CD14-positive monocyte (primary cell): ENCODE data around the gene STAM. TPM values are rescaled to one million over a fixed set of nuclear protein-coding genes. Genes with fewer than 3 reads are reported as not detected.
A peak's percentile ranks its signal among the peaks of the same experiment; 100 is the strongest.

Experiments
- DNase-seq, 3 donors: peaks; one replicate each; pipeline ENCODE4 v3.0.0-alpha.2; 2011 to 2022
- H2AFZ ChIP-seq: 2 replicates; pipeline ENCODE4 v1.6.0; 2012; ENCODE audit warnings: mild to moderate bottlenecking, low read depth, low read length, inconsistent platforms; ENCODE audit not compliant: insufficient read depth, poor library complexity, severe bottlenecking
- H3K27ac ChIP-seq, 2 donors: 1 replicate in 1 of 2; 2 replicates in 1 of 2; pipeline ENCODE4 v1.5.1; 2012 to 2013; ENCODE audit warnings: low read length in 2 of 2, control low read depth in 1 of 2, inconsistent platforms in 1 of 2, low read depth in 1 of 2, mild to moderate bottlenecking in 1 of 2
- H3K27me3 ChIP-seq, 2 donors: one replicate each; pipeline versions ENCODE4 v1.6.0 to v1.6.1; 2011 to 2013; ENCODE audit warnings: low read length in 2 of 2; ENCODE audit not compliant: control insufficient read depth in 2 of 2, insufficient read depth in 2 of 2
- H3K36me3 ChIP-seq, 2 donors: replicated peaks in 1 of 2; 1 replicate in 1 of 2; 2 replicates in 1 of 2; pipeline versions ENCODE4 v1.5.1 to v1.6.1; 2012 to 2013; ENCODE audit warnings: low read length in 2 of 2, control low read depth in 1 of 2, inconsistent platforms in 1 of 2, mild to moderate bottlenecking in 1 of 2; ENCODE audit not compliant: insufficient read depth in 2 of 2, control insufficient read depth in 1 of 2
- H3K4me1 ChIP-seq, 2 donors: 1 replicate in 1 of 2; 2 replicates in 1 of 2; pipeline versions ENCODE4 v1.5.1 to v1.6.1; 2012 to 2013; ENCODE audit warnings: low read length in 2 of 2, control low read depth in 1 of 2, inconsistent platforms in 1 of 2, mild to moderate bottlenecking in 1 of 2, moderate library complexity in 1 of 2; ENCODE audit not compliant: insufficient read depth in 2 of 2, control insufficient read depth in 1 of 2
- H3K4me2 ChIP-seq: replicated peaks from 2 replicates; pipeline ENCODE3; 2012; ENCODE audit warnings: low read length, moderate library complexity, mild to moderate bottlenecking; ENCODE audit not compliant: poor library complexity, severe bottlenecking; ENCODE audit errors: extremely low read depth
- H3K4me3 ChIP-seq, 3 experiments: fragments of 200-600 bp in 1 of 3; sonication (generic) in 1 of 3; replicated peaks in 1 of 3; 1 replicate in 2 of 3; 2 replicates in 1 of 3; pipeline ENCODE4 v1.5.1; 2011 to 2013; ENCODE audit warnings: low read length in 3 of 3, mild to moderate bottlenecking in 3 of 3, control low read depth in 2 of 3, low read depth in 2 of 3, inconsistent platforms in 1 of 3, moderate library complexity in 1 of 3
- H3K79me2 ChIP-seq: 2 replicates; pipeline ENCODE4 v1.6.0; 2012; ENCODE audit warnings: mild to moderate bottlenecking, control low read depth, inconsistent platforms, low read length, moderate library complexity; ENCODE audit not compliant: insufficient read depth
- H3K9ac ChIP-seq: 2 replicates; pipeline ENCODE4 v1.6.0; 2017; ENCODE audit warnings: low read length, mild to moderate bottlenecking; ENCODE audit not compliant: insufficient read depth, poor library complexity, severe bottlenecking
- H3K9me3 ChIP-seq, 2 donors: replicated peaks in 1 of 2; 1 replicate in 1 of 2; 2 replicates in 1 of 2; pipeline versions ENCODE4 v1.5.1 to v1.6.1; 2012 to 2013; ENCODE audit warnings: low read length in 2 of 2, control low read depth in 1 of 2; ENCODE audit not compliant: control insufficient read depth in 1 of 2, insufficient read depth in 1 of 2
- H4K20me1 ChIP-seq: 2 replicates; pipeline ENCODE4 v1.6.0; 2012; ENCODE audit warnings: mild to moderate bottlenecking, low read length, control low read depth, moderate library complexity; ENCODE audit not compliant: insufficient read depth
- H3K27ac Mint-ChIP-seq, 7 donors: one replicate each; pipeline ENCODE4 v1.8.0; 2020; ENCODE audit warnings: mild to moderate bottlenecking in 7 of 7, mixed read lengths in 7 of 7, moderate library complexity in 6 of 7, inconsistent platforms in 2 of 7
- H3K27me3 Mint-ChIP-seq, 3 donors: one replicate each; pipeline ENCODE4 v1.8.0; 2021 to 2022; ENCODE audit warnings: low read depth in 3 of 3, mild to moderate bottlenecking in 3 of 3, mixed read lengths in 3 of 3, moderate library complexity in 3 of 3, inconsistent platforms in 1 of 3
- H3K36me3 Mint-ChIP-seq, 2 donors: one replicate each; pipeline ENCODE4 v1.8.0; 2020; ENCODE audit warnings: mixed read lengths in 2 of 2, inconsistent platforms in 1 of 2, mild to moderate bottlenecking in 1 of 2
- H3K4me1 Mint-ChIP-seq: one replicate; pipeline ENCODE4 v1.8.0; 2020; ENCODE audit warnings: mild to moderate bottlenecking, mixed read lengths
- H3K4me3 Mint-ChIP-seq, 2 donors: one replicate each; pipeline ENCODE4 v1.8.0; 2020; ENCODE audit warnings: mild to moderate bottlenecking in 2 of 2, mixed read lengths in 2 of 2, moderate library complexity in 1 of 2
- H3K9me3 Mint-ChIP-seq, 7 donors: one replicate each; pipeline ENCODE4 v1.8.0; 2020 to 2022; ENCODE audit warnings: mixed read lengths in 7 of 7, mild to moderate bottlenecking in 6 of 7, moderate library complexity in 6 of 7, inconsistent platforms in 2 of 7
- WGBS: methylation state at CpG from one replicate; pipeline ENCODE4 v1.1.5; 2013; ENCODE audit warnings: missing lambda C conversion rate; ENCODE audit not compliant: insufficient coverage; 5-methylcytosine and 5-hydroxymethylcytosine counted together
- intact Hi-C, 2 donors: fragments of 100-400 bp; cut with micrococcal nuclease; formaldehyde crosslinking; loops; one replicate each; pipeline versions ENCODE4 v1.15.0 to v1.15.1; 2023
- polyA plus RNA-seq, 3 donors: library from polyadenylated mRNA; depleted of rRNA in 1 of 3; unstranded in 2 of 3; stranded (reverse) in 1 of 3; fragments of 300-500 nt in 2 of 3; fragments of >200 nt in 1 of 3; fragmentation: Illumina TruSeq in 2 of 3; gene quantifications; 1 replicate in 2 of 3; 2 replicates in 1 of 3; pipeline ENCODE4 v1.2.3, GENCODE V29; 2012 to 2021
- TF ChIP-seq, protein P1 (sequence below): fragments of 200-600 bp; IDR thresholded peaks from one replicate; pipeline ENCODE4 v1.8.0; 2022; ENCODE audit warnings: antibody characterized with exemption, mild to moderate bottlenecking

STAM gene
- polyA plus RNA-seq, 3 donors, result 5.5 to 16.4 (median 5.9) TPM

DNA sequence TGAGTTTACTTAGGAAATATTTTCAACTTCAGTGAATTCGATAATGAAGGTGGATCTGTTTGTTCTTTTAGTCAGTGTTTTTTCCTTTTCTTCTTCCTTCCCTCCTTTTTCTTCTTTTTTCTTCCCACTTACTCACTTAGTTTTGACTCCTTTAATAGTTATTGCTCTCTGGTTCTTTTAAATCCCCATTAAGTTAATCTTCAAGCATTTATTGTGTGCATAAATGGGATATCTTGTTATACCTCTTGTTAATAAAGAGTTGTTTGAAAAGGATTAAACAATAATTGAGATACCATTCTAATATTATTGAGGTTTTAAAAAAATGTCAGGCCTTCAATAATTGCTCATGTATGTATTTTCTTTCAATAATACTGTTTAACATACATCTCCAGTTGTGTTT lies 19.5 kb downstream of the STAM start:
- no CpG with 5 or more reads among the region's 1 CpG for WGBS
- Histone ChIP-seq H3K27me3 (no peaks in the 10 kb centered on the region), H3K36me3 (peaks cover 18 to 28% of the 10 kb centered on the region in 2 donors), H2AFZ (no peak overlapping the region), H3K4me2 (no peak overlapping the region), H3K9ac (no peak overlapping the region), H3K79me2 (peaks cover 73% of the 10 kb centered on the region), H3K27ac (no peak overlapping the region), H3K4me3 (no peak overlapping the region), H3K4me1 (peaks cover 0 to 2% of the 10 kb centered on the region in 2 donors), H4K20me1 (peaks cover 55% of the 10 kb centered on the region), H3K9me3 (no peaks in the 10 kb centered on the region)
- Mint-ChIP-seq H3K36me3 (peaks cover 33 to 37% of the 10 kb centered on the region in 2 donors), H3K4me3 (no peak overlapping the region), H3K4me1 (peaks cover 18% of the 10 kb centered on the region), H3K9me3 (no peaks in the 10 kb centered on the region), H3K27ac (peak overlapping the region in 1 of 7 donors; percentile 28), H3K27me3 (peaks cover 0 to under 1% (median 0%) of the 10 kb centered on the region in 3 donors)
- TF ChIP-seq, protein P1, sequence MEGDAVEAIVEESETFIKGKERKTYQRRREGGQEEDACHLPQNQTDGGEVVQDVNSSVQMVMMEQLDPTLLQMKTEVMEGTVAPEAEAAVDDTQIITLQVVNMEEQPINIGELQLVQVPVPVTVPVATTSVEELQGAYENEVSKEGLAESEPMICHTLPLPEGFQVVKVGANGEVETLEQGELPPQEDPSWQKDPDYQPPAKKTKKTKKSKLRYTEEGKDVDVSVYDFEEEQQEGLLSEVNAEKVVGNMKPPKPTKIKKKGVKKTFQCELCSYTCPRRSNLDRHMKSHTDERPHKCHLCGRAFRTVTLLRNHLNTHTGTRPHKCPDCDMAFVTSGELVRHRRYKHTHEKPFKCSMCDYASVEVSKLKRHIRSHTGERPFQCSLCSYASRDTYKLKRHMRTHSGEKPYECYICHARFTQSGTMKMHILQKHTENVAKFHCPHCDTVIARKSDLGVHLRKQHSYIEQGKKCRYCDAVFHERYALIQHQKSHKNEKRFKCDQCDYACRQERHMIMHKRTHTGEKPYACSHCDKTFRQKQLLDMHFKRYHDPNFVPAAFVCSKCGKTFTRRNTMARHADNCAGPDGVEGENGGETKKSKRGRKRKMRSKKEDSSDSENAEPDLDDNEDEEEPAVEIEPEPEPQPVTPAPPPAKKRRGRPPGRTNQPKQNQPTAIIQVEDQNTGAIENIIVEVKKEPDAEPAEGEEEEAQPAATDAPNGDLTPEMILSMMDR, result no peak
- intact Hi-C loops, result no loop called here
- no peak for DNase-seq

DNA sequence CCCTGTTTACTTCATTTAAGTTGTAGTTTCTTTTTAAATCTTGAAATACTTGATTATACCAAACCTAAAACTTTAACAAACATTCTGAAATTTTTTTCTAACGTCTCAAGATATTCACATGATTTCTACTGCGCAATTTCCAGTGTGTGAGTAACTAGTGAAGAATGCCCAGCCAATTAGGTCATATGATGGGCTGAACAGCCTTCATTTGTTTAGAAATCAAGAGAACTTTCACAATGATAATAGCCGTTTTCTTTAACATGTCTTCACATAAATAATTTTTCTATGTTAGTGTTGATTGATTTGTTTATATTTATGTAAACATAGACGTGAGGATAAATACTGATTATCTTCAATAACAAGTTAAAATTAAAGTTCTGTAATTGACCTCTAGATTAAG lies 21.8 kb downstream of the STAM start:
- no peaks in the 10 kb centered on the region for H3K9me3 ChIP-seq
- TF ChIP-seq, protein P1, result no peak
- no peak overlapping the region for H3K4me2 ChIP-seq
- H3K36me3 Mint-ChIP-seq, result peaks cover 34 to 37% of the 10 kb centered on the region in 2 donors
- peaks cover 0 to 2% (median 0%) of the 10 kb centered on the region in 3 donors for H3K27me3 Mint-ChIP-seq
- H3K4me1 Mint-ChIP-seq, result peaks cover 14% of the 10 kb centered on the region
- peaks cover 17 to 22% of the 10 kb centered on the region in 2 donors for H3K36me3 ChIP-seq
- no peak overlapping the region for H3K4me3 Mint-ChIP-seq
- peak overlapping the region in 3 of 7 donors; percentile 17 to 83 (median 31) for H3K27ac Mint-ChIP-seq
- H4K20me1 ChIP-seq, result peaks cover 57% of the 10 kb centered on the region
- H3K4me3 ChIP-seq, result no peak overlapping the region
- H3K9me3 Mint-ChIP-seq, result no peaks in the 10 kb centered on the region
- no peak overlapping the region for H2AFZ ChIP-seq
- H3K9ac ChIP-seq, result no peak overlapping the region
- DNase-seq, result peak; percentile 23 to 68 (median 52)
- H3K27me3 ChIP-seq, result no peaks in the 10 kb centered on the region
- H3K27ac ChIP-seq, result no peak overlapping the region
- WGBS, result no CpG with 5 or more reads among the region's 4 CpGs
- intact Hi-C loops, result no loop called here
- H3K4me1 ChIP-seq, result no peaks in the 10 kb centered on the region
- H3K79me2 ChIP-seq, result peaks cover 74% of the 10 kb centered on the region
